GM12878 (cell line): ENCODE measurements around the gene DCUN1D3. TPM values are rescaled to one million over a fixed set of nuclear protein-coding genes. Genes with fewer than 3 reads are reported as not detected.

Source experiments
- CEBPB ChIP-seq, 2 experiments: fragments of 150-350 bp in 1 of 2; IDR thresholded peaks; 2 replicates each; pipeline ENCODE4 v1.6.1; 2012 to 2014; ENCODE audit warnings: low read depth in 2 of 2, low read length in 2 of 2, borderline replicate concordance in 1 of 2, inconsistent platforms in 1 of 2
- CREB1 ChIP-seq: IDR thresholded peaks from 2 replicates; pipeline ENCODE4 v1.6.1; 2012; ENCODE audit warnings: low read depth, mild to moderate bottlenecking, inconsistent platforms
- DPF2 ChIP-seq: fragments of 450-650 bp; IDR thresholded peaks from 2 replicates; pipeline ENCODE4 v1.6.1; 2017; ENCODE audit warnings: mild to moderate bottlenecking
- EED ChIP-seq: sonication (generic); IDR thresholded peaks from 2 replicates; pipeline ENCODE4 v1.6.1; 2016; ENCODE audit warnings: antibody characterized with exemption, low read depth
- ESRRA ChIP-seq: IDR thresholded peaks from 2 replicates; pipeline ENCODE4 v1.6.1; 2012; ENCODE audit warnings: mild to moderate bottlenecking, low read length, improper control_type of control experiment
- FOXM1 ChIP-seq: IDR thresholded peaks from 2 replicates; pipeline ENCODE4 v1.6.1; 2012; ENCODE audit warnings: low read depth, mild to moderate bottlenecking, inconsistent platforms, low read length, moderate library complexity
- GABPA ChIP-seq: IDR thresholded peaks from 2 replicates; pipeline ENCODE4 v1.6.1; 2014; ENCODE audit warnings: antibody characterized with exemption, low read depth, mild to moderate bottlenecking, inconsistent platforms
- HDGF ChIP-seq: fragments of 450-650 bp; IDR thresholded peaks from 2 replicates; pipeline ENCODE4 v1.6.1; 2016; ENCODE audit warnings: antibody characterized with exemption
- IKZF1 ChIP-seq: fragments of 450-650 bp; conservative IDR thresholded peaks from 2 replicates; pipeline ENCODE4 v1.6.1; 2017; ENCODE audit warnings: antibody characterized with exemption, mild to moderate bottlenecking
- LARP7 ChIP-seq: fragments of 450-650 bp; IDR thresholded peaks from 2 replicates; pipeline ENCODE4 v1.6.1; 2017; ENCODE audit warnings: mild to moderate bottlenecking
- NR2C1 ChIP-seq: fragments of 450-650 bp; IDR thresholded peaks from 2 replicates; pipeline ENCODE4 v1.6.1; 2017; ENCODE audit warnings: antibody characterized with exemption, mild to moderate bottlenecking, moderate library complexity
- POLR2AphosphoS2 ChIP-seq: IDR thresholded peaks from 2 replicates; pipeline ENCODE4 v1.6.1; 2011; ENCODE audit warnings: low read depth, mild to moderate bottlenecking, low read length, improper control_type of control experiment, moderate library complexity
- POU2F2 ChIP-seq: IDR thresholded peaks from 3 replicates; pipeline ENCODE4 v1.6.1; 2011; ENCODE audit warnings: low read depth, mild to moderate bottlenecking, low read length, borderline replicate concordance
- RB1 ChIP-seq: fragments of 450-650 bp; formaldehyde crosslinking; IDR thresholded peaks from 2 replicates; pipeline ENCODE4 v1.6.1; 2017; ENCODE audit warnings: mild to moderate bottlenecking, borderline replicate concordance
- SKIL ChIP-seq: fragments of 450-650 bp; IDR thresholded peaks from 2 replicates; pipeline ENCODE4 v1.6.1; 2017; ENCODE audit warnings: mild to moderate bottlenecking, low read depth, inconsistent platforms; ENCODE audit not compliant: poor library complexity, severe bottlenecking
- SMAD1 ChIP-seq: fragments of 450-650 bp; IDR thresholded peaks from 2 replicates; pipeline ENCODE4 v1.6.1; 2018; ENCODE audit warnings: mild to moderate bottlenecking, low read depth; ENCODE audit not compliant: partially characterized antibody
- SPI1 ChIP-seq: IDR thresholded peaks from 2 replicates; pipeline ENCODE4 v1.6.1; 2011; ENCODE audit warnings: low read depth, mild to moderate bottlenecking, low read length, moderate library complexity, borderline replicate concordance; ENCODE audit not compliant: insufficient read depth
- SREBF1 ChIP-seq: IDR thresholded peaks from 2 replicates; pipeline ENCODE4 v1.6.1; 2012; ENCODE audit warnings: mild to moderate bottlenecking, low read length
- SREBF2 ChIP-seq: IDR thresholded peaks from 2 replicates; pipeline ENCODE4 v1.6.1; 2012; ENCODE audit warnings: mild to moderate bottlenecking, low read length
- SRF ChIP-seq, 2 experiments: IDR thresholded peaks; 2 replicates each; pipeline ENCODE4 v1.6.1; 2011; ENCODE audit warnings: low read depth in 2 of 2, low read length in 2 of 2, mild to moderate bottlenecking in 1 of 2, moderate library complexity in 1 of 2
- STAT1 ChIP-seq: fragments of 450-650 bp; conservative IDR thresholded peaks from 2 replicates; pipeline ENCODE4 v1.6.1; 2014; ENCODE audit warnings: antibody characterized with exemption, mild to moderate bottlenecking
- USF2 ChIP-seq: IDR thresholded peaks from 2 replicates; pipeline ENCODE4 v1.6.1; 2011; ENCODE audit warnings: low read depth, low read length, improper control_type of control experiment, borderline replicate concordance
- ZNF274 ChIP-seq: IDR thresholded peaks from one replicate; pipeline ENCODE4 v1.8.0; 2011; ENCODE audit not compliant: insufficient read length, insufficient read depth
- ZNF592 ChIP-seq: fragments of 450-650 bp; IDR thresholded peaks from 2 replicates; pipeline ENCODE4 v1.6.1; 2017; ENCODE audit warnings: mild to moderate bottlenecking, moderate library complexity
- ZNF622 ChIP-seq: fragments of 450-650 bp; IDR thresholded peaks from 2 replicates; pipeline ENCODE4 v1.6.1; 2017; ENCODE audit warnings: mild to moderate bottlenecking, inconsistent platforms
- polyA plus RNA-seq, 11 experiments: library from polyadenylated mRNA; depleted of rRNA in 4 of 11; unstranded in 6 of 11; stranded (reverse) in 5 of 11; fragments of >200 nt; fragmentation: Nextera tagmentation in 4 of 11; fragmentation: Illumina TruSeq in 1 of 11; extraction: Ambion mirVana in 4 of 11; extraction: Trizol in 1 of 11; gene quantifications; 1 replicate in 1 of 11; 2 replicates in 10 of 11; pipeline versions ENCODE4 v1.2.1 to v1.2.3, GENCODE V29; 2011 to 2016; ENCODE audit warnings: inconsistent platforms in 2 of 11, missing spikeins in 2 of 11, low read depth in 1 of 11
- total RNA-seq, 4 experiments: library from RNA; depleted of rRNA in 3 of 4; stranded (reverse); fragments of >200 nt in 3 of 4; fragmentation: Illumina TruSeq in 1 of 4; extraction: Trizol in 1 of 4; gene quantifications; 2 replicates each; pipeline versions ENCODE4 v1.2.1 to v1.2.3, GENCODE V29; 2013 to 2021

Gene DCUN1D3
- total and polyA plus RNA-seq, 10 of the 15 experiments (the other 5 are each of a cell fraction or from before 2014, with no cell fraction given), result 0.47 to 4.5 (median 1.9) TPM

- peak; percentile 49; the same call in 1 of the 3 replicates for TF ChIP-seq POU2F2
- no peak for TF ChIP-seq STAT1
- TF ChIP-seq GABPA, result no peak
- peak; percentile 53; the same call in 1 of the 2 replicates for TF ChIP-seq LARP7
- no peak for TF ChIP-seq POLR2AphosphoS2
- TF ChIP-seq ZNF622, result no peak
- TF ChIP-seq HDGF, result peak; percentile 61; the same call in 1 of the 2 replicates
- TF ChIP-seq FOXM1, result no peak
- TF ChIP-seq EED, result peak; percentile 92
- TF ChIP-seq CREB1, result peak; percentile 95
- TF ChIP-seq SPI1, result no peak
- peak; percentile 71 to 87 for TF ChIP-seq SRF (IDR thresholded peaks at IDR 0.05; ENCODE audit: low read depth in 2 of 2, low read length in 2 of 2)
- TF ChIP-seq NR2C1, result peak; percentile 61
- no peak for TF ChIP-seq SMAD1
- TF ChIP-seq ZNF274, result no peak
- TF ChIP-seq ZNF592, result no peak
- TF ChIP-seq ESRRA, result no peak
- TF ChIP-seq RB1, result peak; percentile 66; the same call in 1 of the 2 replicates
- peak in 1 of 2 experiments; percentile 47; a peak in 1 of 4 replicates for TF ChIP-seq CEBPB (IDR thresholded peaks at IDR 0.05; ENCODE audit: borderline replicate concordance in 1 of 2, low read depth in 2 of 2, low read length in 2 of 2)
- TF ChIP-seq IKZF1, result peak; percentile 94
- TF ChIP-seq SREBF2, result no peak
- TF ChIP-seq USF2, result no peak
- TF ChIP-seq SKIL, result peak; percentile 79
- peak; percentile 90 for TF ChIP-seq SREBF1
- TF ChIP-seq DPF2, result peak; percentile 70; the same call in 1 of the 2 replicates
Measured at GRCh38 chr16:20900299-20901067, at the start of gene DCUN1D3, which contains the start of gene LYRM1 (continued).
